HG03196 (cell line): ENCODE data around the gene BRIP1.
"Not testable (repeated sequence)": the region's sequence is repeated elsewhere in the genome, so short reads cannot be mapped to it uniquely, and the experiment has no call there.

Source experiments
- ATAC-seq: cut with Tn5 transposase; IDR thresholded peaks from one replicate; pipeline ENCODE4 v1.9.1; 2021; ENCODE audit not compliant: unreplicated experiment

Gene BRIP1

GRCh38 chr17:61733021-61733420, 130.3 kb downstream of the BRIP1 start:
- no peak for ATAC-seq

DNA sequence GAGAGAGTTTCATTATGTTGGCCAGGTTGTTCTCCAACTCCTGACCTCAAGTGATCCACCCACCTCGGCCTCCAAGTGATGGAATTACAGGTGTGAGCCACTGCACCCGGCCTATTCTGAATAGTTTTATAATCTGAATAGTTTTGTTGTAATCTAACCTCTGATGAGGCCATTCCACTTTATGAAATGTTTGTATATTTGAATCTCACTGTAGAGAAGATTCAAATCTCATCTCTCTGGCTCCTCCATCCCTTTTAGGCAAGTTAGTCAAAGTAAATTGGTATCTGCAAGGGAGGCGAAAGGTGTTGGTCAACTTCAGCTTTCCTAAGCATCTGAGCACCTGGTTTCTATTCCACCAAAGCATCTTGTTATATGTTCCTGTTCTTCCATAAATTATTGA, 131.2 kb downstream of the BRIP1 start:
- ATAC-seq, result no peak

DNA sequence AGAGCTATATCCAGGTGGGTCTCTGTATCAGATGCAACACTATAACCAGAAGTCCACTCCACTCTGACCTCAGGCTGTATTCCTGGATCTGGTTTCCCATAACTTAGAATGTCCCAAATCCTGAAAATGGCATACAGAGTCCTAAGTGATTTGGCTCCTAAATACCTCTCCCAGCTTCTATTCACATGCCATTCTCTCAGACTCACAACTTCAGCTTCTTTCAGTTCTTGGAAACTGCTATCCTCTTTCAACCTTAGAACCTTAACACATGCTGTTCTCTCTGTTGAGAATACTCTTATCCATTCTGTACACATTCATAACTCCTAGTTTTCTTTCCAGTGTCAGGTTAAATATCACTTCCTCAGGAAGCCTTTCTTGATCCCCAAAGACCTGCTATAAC, 132.0 kb downstream of the BRIP1 start:
- ATAC-seq, result no peak

DNA sequence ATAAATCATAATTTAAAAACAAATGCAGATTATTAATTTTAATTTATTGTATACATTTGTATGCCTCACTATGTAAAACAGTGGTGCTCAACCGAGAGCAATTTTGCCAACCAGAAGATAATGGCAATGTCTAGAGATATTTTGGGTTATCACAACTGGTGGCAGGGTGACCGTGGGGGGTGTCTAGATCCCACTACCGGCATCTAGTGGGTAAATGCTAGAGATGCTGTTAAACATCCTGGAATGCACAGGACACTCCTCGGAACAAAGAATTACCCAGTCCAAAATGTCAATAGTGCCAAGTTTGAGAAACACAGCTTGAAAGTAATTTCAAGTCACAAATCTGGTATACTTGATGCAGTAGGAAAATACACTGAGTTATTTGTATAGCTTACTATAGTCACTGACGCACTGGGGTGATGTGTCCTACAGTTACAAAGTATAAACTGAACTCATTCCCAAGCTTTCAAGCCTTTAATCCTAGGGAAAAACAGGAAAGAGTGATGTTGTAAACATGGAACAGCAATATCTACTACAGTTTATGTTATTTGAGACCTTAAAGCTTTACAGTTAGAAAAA, 133.5 kb downstream of the BRIP1 start:
- ATAC-seq, result no peak

- ATAC-seq, result no peak
Measured at GRCh38 chr17:61728297-61728836, 135.0 kb downstream of the BRIP1 start.

GRCh38 chr17:61727798-61728197, 135.5 kb downstream of the BRIP1 start:
- ATAC-seq, result not testable (repeated sequence)

GRCh38 chr17:61726977-61727376, 136.4 kb downstream of the BRIP1 start:
- ATAC-seq, result no peak

DNA sequence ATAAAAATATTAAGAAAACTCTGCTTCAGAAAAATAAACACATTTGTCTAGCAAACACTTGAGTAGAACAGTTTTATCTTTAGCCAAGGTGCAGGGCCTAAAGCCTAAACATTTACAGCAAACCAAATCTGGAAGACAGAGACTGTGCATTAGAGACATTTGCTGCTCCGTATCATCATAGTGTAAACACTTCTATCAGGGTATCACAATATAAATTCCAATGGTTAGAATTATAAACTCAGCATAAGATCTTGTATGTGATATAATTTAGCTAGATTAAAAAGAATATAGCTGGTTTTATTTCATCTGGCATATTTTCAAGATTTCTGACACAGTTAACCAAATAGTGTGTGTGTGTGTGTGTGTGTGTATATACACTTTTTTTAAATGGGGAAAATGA, 138.6 kb downstream of the BRIP1 start:
- ATAC-seq, result no peak

DNA sequence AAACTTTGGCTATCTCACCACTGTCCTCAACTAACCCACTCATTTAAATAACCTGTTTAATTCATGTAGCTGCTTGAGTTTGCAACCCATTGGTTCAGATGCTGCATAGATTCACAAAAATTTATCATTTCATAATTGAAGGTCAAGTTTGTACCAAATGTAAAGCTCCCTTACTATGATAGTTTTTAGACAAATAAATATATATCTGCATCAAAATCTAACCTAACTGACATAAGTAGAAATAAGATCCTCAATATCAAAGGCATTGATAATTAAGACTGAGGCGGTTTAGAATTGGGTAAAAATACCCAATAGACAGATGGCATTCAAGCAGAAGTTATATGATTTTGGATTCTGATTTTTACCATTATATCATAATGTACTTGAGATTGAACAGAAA, 139.4 kb downstream of the BRIP1 start:
- ATAC-seq, result no peak

GRCh38 chr17:61723183-61723582, 140.1 kb downstream of the BRIP1 start:
- no peak for ATAC-seq

DNA sequence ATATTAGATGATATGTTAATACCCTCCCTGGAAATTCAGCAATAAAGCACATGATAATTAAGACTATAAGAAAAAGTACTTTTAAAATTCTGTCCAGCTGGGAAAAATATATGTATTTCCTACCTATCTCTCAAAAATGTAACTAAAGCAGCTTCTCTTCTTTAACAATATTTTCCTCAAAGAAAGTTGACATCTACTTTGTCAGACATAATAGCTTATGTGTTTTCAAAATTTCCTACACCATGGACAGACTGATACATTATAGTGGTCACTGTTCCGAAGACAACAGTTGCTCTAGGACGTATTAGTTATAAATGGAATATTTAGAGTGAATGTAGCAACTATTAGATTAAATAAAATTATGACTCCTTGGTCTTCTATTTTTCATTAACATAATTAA, 140.9 kb downstream of the BRIP1 start:
- no peak for ATAC-seq

DNA sequence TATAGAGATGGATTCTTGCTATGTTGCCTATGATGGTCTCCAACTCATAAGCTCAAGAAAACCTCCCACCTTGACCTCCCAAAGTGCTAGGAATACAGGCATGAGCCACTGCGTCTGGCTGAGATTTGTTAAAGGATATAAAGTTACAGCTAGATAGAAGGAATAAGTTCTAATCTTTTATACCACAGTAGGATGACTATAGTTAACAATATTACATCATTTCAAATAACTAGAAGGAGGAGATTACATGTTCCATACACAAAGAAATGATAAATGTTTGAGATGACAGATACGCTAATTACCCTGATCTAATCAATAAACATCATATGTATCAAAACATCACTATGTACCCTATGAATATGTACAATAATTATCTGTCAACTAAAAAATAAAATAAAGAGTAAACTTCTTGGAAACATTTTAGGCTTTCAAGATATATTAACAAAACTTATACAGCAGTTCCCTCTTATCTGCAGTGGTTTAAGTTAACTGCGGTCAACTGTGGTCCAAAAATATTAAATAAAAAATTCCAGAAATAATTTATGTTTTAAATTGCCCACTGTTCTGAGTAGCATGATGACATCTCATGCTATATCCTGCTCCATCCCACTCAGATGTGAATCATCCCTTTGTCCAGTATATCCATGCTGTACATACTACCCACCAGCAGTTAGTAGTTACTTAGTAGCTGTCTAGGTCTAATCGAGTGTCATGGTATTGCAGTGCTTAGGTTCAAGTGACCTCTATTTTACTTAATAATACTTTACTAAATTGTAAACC, 143.1 kb downstream of the BRIP1 start:
- ATAC-seq, result no peak

GRCh38 chr17:61719220-61719619, 144.1 kb downstream of the BRIP1 start:
- not testable (repeated sequence) for ATAC-seq

DNA sequence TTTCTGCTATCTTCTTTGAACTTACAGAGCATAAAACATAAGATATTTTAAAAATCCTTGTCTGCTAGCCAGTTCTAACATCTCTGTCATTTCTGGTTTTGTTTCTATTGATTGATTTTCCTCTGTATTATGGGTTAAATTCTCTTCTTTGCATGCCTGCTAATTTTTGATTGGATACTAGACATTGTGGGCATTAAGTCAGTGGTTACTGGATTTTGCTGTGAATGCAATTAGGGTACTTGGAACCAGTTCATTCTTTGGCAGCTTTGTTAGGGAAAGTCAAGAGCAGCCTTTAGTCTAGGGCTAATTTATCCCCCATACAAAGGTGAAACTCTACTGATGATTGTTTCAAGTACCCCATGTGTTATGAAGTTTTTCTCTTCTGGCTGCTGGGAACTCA, 145.3 kb downstream of the BRIP1 start:
- no peak for ATAC-seq

- no peak for ATAC-seq
Measured at GRCh38 chr17:61717352-61717751, 146.0 kb downstream of the BRIP1 start.

DNA sequence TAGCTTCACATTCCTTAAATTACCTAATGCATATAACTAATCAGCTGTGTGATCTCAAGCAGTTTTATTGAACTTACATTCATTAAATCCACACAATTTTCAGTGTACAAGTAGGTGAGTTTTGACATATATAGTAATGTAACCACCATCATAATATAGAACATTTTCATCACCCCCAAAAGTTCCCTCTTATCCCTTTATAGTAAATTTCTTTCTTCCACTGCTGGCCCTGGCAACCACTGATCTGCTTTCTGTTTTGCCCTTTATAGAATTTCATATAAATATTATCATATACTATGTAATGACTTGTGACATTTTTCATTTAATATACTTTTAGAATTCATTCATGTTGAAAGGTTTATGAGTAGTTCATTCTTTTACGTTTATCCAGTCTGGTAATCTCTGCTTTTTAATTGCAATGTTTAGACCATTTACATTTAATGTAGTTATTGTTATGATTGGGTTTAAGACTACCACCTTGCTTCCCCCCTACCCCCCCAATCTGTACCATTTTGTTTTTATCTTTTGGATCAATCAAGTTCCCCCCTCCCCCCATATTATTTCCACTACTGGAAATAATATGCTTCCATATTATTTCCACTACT, 147.0 kb downstream of the BRIP1 start:
- ATAC-seq, result no peak

- no peak for ATAC-seq
Measured at GRCh38 chr17:61715348-61715747, 148.0 kb downstream of the BRIP1 start.

DNA sequence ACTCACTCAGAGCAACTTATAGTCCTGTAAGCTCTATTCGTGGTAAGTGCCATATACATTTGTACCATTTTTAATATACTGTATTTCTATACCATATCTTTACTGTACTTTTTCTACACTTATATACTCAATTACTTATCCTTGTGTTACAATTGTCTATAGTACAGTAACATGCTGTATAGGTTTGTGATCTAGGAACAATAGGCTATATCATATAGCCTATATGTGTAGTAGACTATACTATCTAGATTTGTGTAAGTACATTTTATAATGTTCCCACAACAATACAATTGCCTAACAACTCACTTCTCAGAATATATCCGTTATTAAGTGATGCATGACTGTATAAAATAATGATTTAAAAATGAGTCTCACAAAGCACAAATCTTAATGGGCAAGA, 149.0 kb downstream of the BRIP1 start:
- no peak for ATAC-seq

GRCh38 chr17:61713035-61713434, 150.3 kb downstream of the BRIP1 start:
- no peak for ATAC-seq

GRCh38 chr17:61710546-61710945, 152.8 kb downstream of the BRIP1 start:
- no peak for ATAC-seq

GRCh38 chr17:61709567-61709966, 153.8 kb downstream of the BRIP1 start:
- no peak for ATAC-seq

GRCh38 chr17:61704935-61705449, 158.3 kb downstream of the BRIP1 start:
- no peak for ATAC-seq
